ENCODE measurements around the gene PRR20D.
"Not testable (repeated sequence)": the region's sequence is repeated elsewhere in the genome, so short reads cannot be mapped to it uniquely, and the experiment has no call there.

Gene PRR20D

GRCh38 chr13:57160332-57160731, at the start of gene PRR20D:
Gene PRR20D (plus strand): TSS chr13:57160632. CDS start chr13:57161019, 387 bp downstream.
- not testable (repeated sequence) for DNase-seq

- no peak for DNase-seq
Measured at GRCh38 chr13:57114945-57115344, 45.5 kb upstream of the PRR20D start.

- no peak for DNase-seq
Measured at GRCh38 chr13:57123681-57124080, 36.8 kb upstream of the PRR20D start.

GRCh38 chr13:57128909-57129308, 31.5 kb upstream of the PRR20D start:
- DNase-seq: no peak

- DNase-seq: no peak
Measured at GRCh38 chr13:57136093-57136492, 24.3 kb upstream of the PRR20D start.

GRCh38 chr13:57137585-57137984, 22.8 kb upstream of the PRR20D start:
- no peak for DNase-seq

GRCh38 chr13:57138988-57139387, 21.4 kb upstream of the PRR20D start:
- no peak for DNase-seq

GRCh38 chr13:57139781-57140180, 20.7 kb upstream of the PRR20D start:
- not testable (repeated sequence) for DNase-seq

GRCh38 chr13:57140235-57140968, 20.0 kb upstream of the PRR20D start, which contains the start of gene PRR20A:
Gene PRR20A (plus strand): TSS chr13:57140918. CDS start chr13:57141305, 387 bp downstream.
- not testable (repeated sequence) for DNase-seq

GRCh38 chr13:57147188-57147587, 13.2 kb upstream of the PRR20D start, which contains the start of gene PRR20B:
Gene PRR20B (plus strand): TSS chr13:57147488. CDS start chr13:57147875, 387 bp downstream.
- DNase-seq: not testable (repeated sequence)

GRCh38 chr13:57148106-57148505, 12.3 kb upstream of the PRR20D start:
- DNase-seq: not testable (repeated sequence)

- DNase-seq: not testable (repeated sequence)
Measured at GRCh38 chr13:57153761-57154160, 6.7 kb upstream of the PRR20D start, which contains the start of gene PRR20C. Gene PRR20C (plus strand): TSS chr13:57154061. CDS start chr13:57154448, 387 bp downstream.

GRCh38 chr13:57166897-57167296, 6.5 kb downstream of the PRR20D start, which contains the start of gene PRR20E:
Gene PRR20E (plus strand): TSS chr13:57167197. CDS start chr13:57167584, 387 bp downstream.
- not testable (repeated sequence) for DNase-seq

GRCh38 chr13:57191667-57192066, 31.2 kb downstream of the PRR20D start:
- DNase-seq: no peak

- DNase-seq: no peak
Measured at GRCh38 chr13:57212989-57213388, 52.6 kb downstream of the PRR20D start.

Data from NCI-H524 treated with DMSO at 0.1 percent for 48 hours (cell line).